IPS-15b (cell line): ENCODE data around the gene UTY.
"Not testable (repeated sequence)": the region's sequence is repeated elsewhere in the genome, so short reads cannot be mapped to it uniquely, and the experiment has no call there.

Experiments
- H3K27me3 ChIP-seq: one replicate; pipeline ENCODE4 v1.6.1; 2013; ENCODE audit warnings: low read length; ENCODE audit not compliant: control insufficient read depth, insufficient read depth
- H3K36me3 ChIP-seq: one replicate; pipeline ENCODE4 v1.6.1; 2013; ENCODE audit warnings: low read length; ENCODE audit not compliant: control insufficient read depth, insufficient read depth
- H3K4me1 ChIP-seq: one replicate; pipeline ENCODE4 v1.6.1; 2013; ENCODE audit warnings: mild to moderate bottlenecking, low read length; ENCODE audit not compliant: control insufficient read depth, insufficient read depth
- H3K4me3 ChIP-seq: one replicate; pipeline ENCODE4 v1.5.1; 2013; ENCODE audit warnings: low read depth, low read length
- H3K9ac ChIP-seq: one replicate; pipeline ENCODE4 v1.6.1; 2013; ENCODE audit warnings: low read depth, mild to moderate bottlenecking, low read length
- H3K9me3 ChIP-seq: one replicate; pipeline ENCODE4 v1.6.1; 2013; ENCODE audit warnings: mild to moderate bottlenecking, low read length; ENCODE audit not compliant: control insufficient read depth, insufficient read depth

The UTY gene

GRCh38 chrY:13291199-13291598 lies 188.6 kb downstream of the UTY start:
- Histone ChIP-seq H3K4me1 (no peaks in the 10 kb centered on the region), H3K27me3 (no peaks in the 10 kb centered on the region), H3K36me3 (no peaks in the 10 kb centered on the region)

GRCh38 chrY:13282151-13283054 lies 197.4 kb downstream of the UTY start:
- H3K27me3 ChIP-seq, H3K4me3 ChIP-seq, H3K36me3 ChIP-seq, H3K4me1 ChIP-seq, H3K9ac ChIP-seq, H3K9me3 ChIP-seq: not testable (repeated sequence)

More at GRCh38 chrY:13291199-13291598, 188.6 kb downstream of the UTY start:
- Histone ChIP-seq H3K9me3 (no peaks in the 10 kb centered on the region), H3K4me3 (no peak overlapping the region), H3K9ac (no peak overlapping the region)

DNA sequence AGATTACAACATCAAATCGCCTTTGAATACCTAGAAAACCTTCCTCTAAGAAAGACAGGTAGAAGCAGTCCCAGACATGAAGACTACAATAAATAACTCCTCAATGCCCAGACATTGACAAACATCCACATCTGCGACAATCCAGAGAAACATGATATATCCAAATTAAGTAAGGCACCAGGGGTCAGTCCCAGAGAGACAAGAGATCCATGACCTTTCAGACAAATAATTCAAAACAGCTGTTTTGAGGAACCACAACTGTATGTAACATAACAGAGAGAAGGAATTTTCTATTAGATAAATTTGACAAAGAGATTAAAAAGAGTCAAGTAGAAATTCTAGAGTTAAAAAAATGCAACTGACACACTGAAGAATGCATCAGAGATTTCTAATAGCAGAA lies 200.3 kb downstream of the UTY start:
- Histone ChIP-seq H3K27me3 (no peaks in the 10 kb centered on the region), H3K4me3 (no peak overlapping the region), H3K36me3 (no peaks in the 10 kb centered on the region), H3K9me3 (no peaks in the 10 kb centered on the region), H3K9ac (no peak overlapping the region), H3K4me1 (no peaks in the 10 kb centered on the region)

GRCh38 chrY:13271706-13272105 lies 208.1 kb downstream of the UTY start:
- no peaks in the 10 kb centered on the region for H3K36me3 ChIP-seq
- no peaks in the 10 kb centered on the region for H3K4me1 ChIP-seq
- H3K9ac ChIP-seq, result no peak overlapping the region
- H3K4me3 ChIP-seq, result no peak overlapping the region
- H3K27me3 ChIP-seq, result no peaks in the 10 kb centered on the region
- no peaks in the 10 kb centered on the region for H3K9me3 ChIP-seq

GRCh38 chrY:13253941-13254440 lies 225.8 kb downstream of the UTY start:
- H3K4me1 ChIP-seq, H3K36me3 ChIP-seq, H3K27me3 ChIP-seq, H3K4me3 ChIP-seq, H3K9me3 ChIP-seq, H3K9ac ChIP-seq: not testable (repeated sequence)

GRCh38 chrY:13250421-13250820 lies 229.4 kb downstream of the UTY start:
- no peaks in the 10 kb centered on the region for H3K4me1 ChIP-seq
- H3K9me3 ChIP-seq, result no peaks in the 10 kb centered on the region
- no peak overlapping the region for H3K9ac ChIP-seq
- H3K36me3 ChIP-seq, result no peaks in the 10 kb centered on the region
- H3K27me3 ChIP-seq, result no peaks in the 10 kb centered on the region
- H3K4me3 ChIP-seq, result no peak overlapping the region

DNA sequence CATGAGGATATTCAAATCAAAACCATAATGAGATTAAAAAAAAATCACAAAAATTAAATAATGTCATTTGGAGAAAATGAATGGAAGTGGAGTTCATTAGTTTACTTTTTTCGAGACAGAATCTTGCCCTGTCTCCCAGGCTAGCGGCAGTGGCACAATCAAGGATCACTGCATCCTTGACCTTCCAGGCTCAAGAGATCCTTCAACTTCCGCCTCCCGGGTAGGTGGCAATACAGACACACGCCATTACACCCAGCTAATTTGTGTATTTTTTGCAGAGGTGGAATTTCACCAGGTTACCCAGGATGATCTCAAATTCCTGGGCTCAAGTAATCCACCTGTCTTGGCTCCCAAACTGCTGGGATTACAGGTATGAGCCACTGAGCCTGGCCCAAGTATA lies 236.1 kb downstream of the UTY start:
- H3K9me3 ChIP-seq, result no peaks in the 10 kb centered on the region
- H3K36me3 ChIP-seq, result no peaks in the 10 kb centered on the region
- no peak overlapping the region for H3K4me3 ChIP-seq
- no peak overlapping the region for H3K9ac ChIP-seq
- H3K4me1 ChIP-seq, result no peaks in the 10 kb centered on the region
- H3K27me3 ChIP-seq, result no peaks in the 10 kb centered on the region

- H3K27me3 ChIP-seq, result no peaks in the 10 kb centered on the region
- H3K9ac ChIP-seq, result no peak overlapping the region
- no peaks in the 10 kb centered on the region for H3K9me3 ChIP-seq
- H3K4me3 ChIP-seq, result no peak overlapping the region
- no peaks in the 10 kb centered on the region for H3K36me3 ChIP-seq
- H3K4me1 ChIP-seq, result no peaks in the 10 kb centered on the region
Measured at GRCh38 chrY:13233901-13234300, 245.9 kb downstream of the UTY start.

DNA sequence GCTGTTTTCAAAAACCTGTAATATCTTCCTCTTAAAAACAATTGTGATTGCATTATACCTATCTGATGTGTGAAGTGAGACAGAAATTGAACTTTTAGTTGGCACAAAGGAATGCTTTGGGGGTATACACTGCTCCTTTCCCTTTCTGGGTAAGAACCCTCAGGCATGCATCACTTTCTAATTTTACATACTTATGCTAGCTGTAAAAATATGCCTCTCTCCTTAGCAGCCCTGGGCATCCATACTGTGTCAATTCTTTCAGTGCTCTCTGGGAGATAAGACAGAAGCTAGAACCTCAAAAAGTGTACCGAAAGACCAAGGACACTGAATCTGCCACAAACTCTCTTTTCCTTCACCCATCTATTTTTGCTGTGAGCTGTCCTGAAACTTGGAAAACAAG lies 246.7 kb downstream of the UTY start:
- Histone ChIP-seq H3K9ac (no peak overlapping the region), H3K4me3 (no peak overlapping the region), H3K27me3 (no peaks in the 10 kb centered on the region), H3K4me1 (no peaks in the 10 kb centered on the region), H3K9me3 (no peaks in the 10 kb centered on the region), H3K36me3 (no peaks in the 10 kb centered on the region)

GRCh38 chrY:13227354-13227953 lies 252.4 kb downstream of the UTY start:
- Histone ChIP-seq H3K4me1 (no peaks in the 10 kb centered on the region), H3K36me3 (no peaks in the 10 kb centered on the region), H3K9me3 (no peaks in the 10 kb centered on the region), H3K4me3 (no peak overlapping the region), H3K9ac (no peak overlapping the region), H3K27me3 (no peaks in the 10 kb centered on the region)

DNA sequence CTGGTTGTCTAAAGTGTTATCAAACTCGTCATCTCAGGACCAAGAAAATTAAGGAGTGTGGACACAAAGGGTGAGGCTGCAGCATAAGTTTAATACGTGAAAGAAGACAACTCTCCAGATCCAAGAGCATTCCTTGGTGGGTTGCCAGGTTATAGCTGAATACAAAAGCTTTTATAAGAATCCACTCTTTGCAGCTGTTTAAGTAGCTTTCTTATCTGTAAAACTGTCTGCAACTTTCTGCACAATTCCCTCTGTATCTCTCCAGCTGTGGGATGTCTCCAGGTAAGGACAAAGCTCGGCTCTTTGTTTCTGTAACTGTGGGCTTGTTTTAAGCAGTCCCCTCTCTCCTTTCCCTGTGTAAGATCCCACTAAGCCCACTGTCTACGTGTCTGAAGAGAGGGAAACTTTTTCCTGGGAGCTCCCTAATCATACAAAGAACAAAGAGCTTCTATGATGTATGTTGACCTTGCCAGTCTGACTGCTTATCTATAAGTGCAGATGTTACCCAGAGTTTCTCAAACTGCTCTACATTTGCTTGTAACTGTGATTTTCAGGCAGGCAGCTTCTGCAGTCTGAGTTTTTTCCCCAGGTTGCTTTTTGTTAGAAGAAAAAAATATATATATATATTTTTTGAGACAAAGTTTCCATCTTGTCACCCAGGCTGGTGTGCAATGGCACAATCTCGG lies 268.7 kb downstream of the UTY start:
- Histone ChIP-seq H3K4me1 (no peaks in the 10 kb centered on the region), H3K27me3 (no peaks in the 10 kb centered on the region), H3K9me3 (no peaks in the 10 kb centered on the region), H3K4me3 (no peak overlapping the region), H3K36me3 (no peaks in the 10 kb centered on the region), H3K9ac (no peak overlapping the region)
